IMR-90 (cell line): ENCODE results near the gene KPNA3. TPM values are rescaled to one million over a fixed set of nuclear protein-coding genes. Genes with fewer than 3 reads are reported as not detected.

ENCODE experiments used
- ATAC-seq: fragments of 200-7000 bp; cut with Tn5 transposase; 2 replicates; pipeline ENCODE4 v1.9.1; 2020; ENCODE audit warnings: low read depth, mild to moderate bottlenecking, moderate library complexity
- BruUV-seq: library from RNA; stranded (reverse); fragments of 400-500 nt; replicated peaks from 2 replicates; lab custom pipeline; 2021; lab: Mats Ljungman, UMichigan
- CTCF ChIA-PET: fragments of 300-600 bp; formaldehyde crosslinking; extraction: SDS; loops from one replicate; lab custom pipeline; 2021; ENCODE audit warnings: antibody characterized with exemption; lab: Yijun Ruan, JAX
- POLR2A ChIA-PET: fragments of 300-600 bp; sonication (Branson Sonifier 250); formaldehyde crosslinking; loops from one replicate; lab custom pipeline; 2022; ENCODE audit warnings: antibody characterized with exemption; ENCODE audit not compliant: unreplicated experiment; lab: Charles Lee
- DNase-seq: peaks from one replicate; pipeline ENCODE4 v3.0.0; 2013
- H2AFZ ChIP-seq: replicated peaks from 2 replicates; pipeline ENCODE3; 2013; ENCODE audit warnings: low read length, mild to moderate bottlenecking; ENCODE audit not compliant: poor library complexity
- H2AK5ac ChIP-seq: 2 replicates; pipeline ENCODE4 v1.6.1; 2013; ENCODE audit warnings: low read depth, low read length, inconsistent platforms
- H2AK9ac ChIP-seq: replicated peaks from 2 replicates; pipeline ENCODE3; 2013; ENCODE audit warnings: mild to moderate bottlenecking, low read depth, low read length, moderate library complexity; ENCODE audit not compliant: poor library complexity
- H2BK120ac ChIP-seq: 2 replicates; pipeline ENCODE4 v1.6.1; 2013; ENCODE audit warnings: low read depth, low read length, inconsistent platforms
- H2BK15ac ChIP-seq: 3 replicates; pipeline ENCODE4 v1.6.1; 2013; ENCODE audit warnings: low read depth, low read length, inconsistent platforms
- H2BK20ac ChIP-seq: 2 replicates; pipeline ENCODE4 v1.6.1; 2013; ENCODE audit warnings: low read depth, mild to moderate bottlenecking, inconsistent platforms, low read length, moderate library complexity
- H2BK5ac ChIP-seq: 2 replicates; pipeline ENCODE4 v1.6.1; 2013; ENCODE audit warnings: mild to moderate bottlenecking, low read depth, low read length, inconsistent platforms; ENCODE audit not compliant: poor library complexity, severe bottlenecking
- H3K14ac ChIP-seq: replicated peaks from 2 replicates; pipeline ENCODE4 v1.6.1; 2013; ENCODE audit warnings: low read depth, low read length, inconsistent platforms
- H3K18ac ChIP-seq: 2 replicates; pipeline ENCODE4 v1.6.1; 2013; ENCODE audit warnings: low read depth, low read length, control low read depth
- H3K23ac ChIP-seq: 2 replicates; pipeline ENCODE4 v1.6.1; 2013; ENCODE audit warnings: low read depth, low read length, inconsistent platforms
- H3K27ac ChIP-seq: 2 replicates; pipeline ENCODE4 v1.5.1; 2013; ENCODE audit warnings: mild to moderate bottlenecking, control low read depth, low read length; ENCODE audit not compliant: insufficient read depth
- H3K27me3 ChIP-seq: 2 replicates; pipeline ENCODE4 v1.6.1; 2013; ENCODE audit warnings: low read length; ENCODE audit not compliant: control insufficient read depth, insufficient read depth
- H3K36me3 ChIP-seq: 2 replicates; pipeline ENCODE4 v1.6.1; 2013; ENCODE audit warnings: low read length, mixed read lengths; ENCODE audit not compliant: control insufficient read depth, insufficient read depth
- H3K4ac ChIP-seq: 2 replicates; pipeline ENCODE4 v1.6.1; 2013; ENCODE audit warnings: low read depth, low read length, inconsistent platforms
- H3K4me1 ChIP-seq: 2 replicates; pipeline ENCODE4 v1.6.1; 2013; ENCODE audit warnings: low read length, mixed read lengths; ENCODE audit not compliant: control insufficient read depth, insufficient read depth
- H3K4me2 ChIP-seq: 2 replicates; pipeline ENCODE4 v1.6.1; 2013; ENCODE audit warnings: low read depth, mild to moderate bottlenecking, control low read depth, low read length, moderate library complexity
- H3K4me3 ChIP-seq: 2 replicates; pipeline ENCODE4 v1.5.1; 2013; ENCODE audit warnings: low read depth, mild to moderate bottlenecking, control low read depth, low read length, moderate library complexity; ENCODE audit not compliant: insufficient read depth
- H3K56ac ChIP-seq: 2 replicates; pipeline ENCODE4 v1.6.1; 2013; ENCODE audit warnings: low read length, inconsistent platforms; ENCODE audit not compliant: insufficient read depth; ENCODE audit errors: extremely low read depth
- H3K79me1 ChIP-seq, 2 experiments: 2 replicates each; pipeline ENCODE4 v1.6.1; 2013; ENCODE audit warnings: low read length in 2 of 2, inconsistent platforms in 1 of 2, low read depth in 1 of 2
- H3K9ac ChIP-seq: 2 replicates; pipeline ENCODE4 v1.6.1; 2013; ENCODE audit warnings: low read depth, low read length, control low read depth
- H3K9me1 ChIP-seq: 2 replicates; pipeline ENCODE4 v1.6.1; 2013; ENCODE audit warnings: low read length, inconsistent platforms; ENCODE audit not compliant: insufficient read depth
- H3K9me3 ChIP-seq: 2 replicates; pipeline ENCODE4 v1.6.1; 2013; ENCODE audit warnings: low read length; ENCODE audit not compliant: control insufficient read depth, insufficient read depth
- H4K20me1 ChIP-seq: 2 replicates; pipeline ENCODE4 v1.6.1; 2013; ENCODE audit warnings: low read length, inconsistent platforms; ENCODE audit not compliant: insufficient read depth
- H4K5ac ChIP-seq: 2 replicates; pipeline ENCODE4 v1.6.1; 2013; ENCODE audit warnings: mild to moderate bottlenecking, low read depth, low read length, control low read depth
- H4K8ac ChIP-seq, 2 experiments: 2 replicates each; pipeline ENCODE4 v1.6.1; 2013; ENCODE audit warnings: low read depth in 2 of 2, low read length in 2 of 2, control low read depth in 1 of 2, inconsistent platforms in 1 of 2
- H4K91ac ChIP-seq: 2 replicates; pipeline ENCODE4 v1.6.1; 2013; ENCODE audit warnings: low read depth, low read length, inconsistent platforms; ENCODE audit not compliant: insufficient read depth
- MAFK ChIP-seq: IDR thresholded peaks from 2 replicates; pipeline ENCODE4 v1.6.1; 2012; ENCODE audit warnings: low read depth, low read length, improper control_type of control experiment
- RAD21 ChIP-seq: IDR thresholded peaks from 2 replicates; pipeline ENCODE4 v1.6.1; 2012; ENCODE audit warnings: low read length, improper control_type of control experiment
- RFX5 ChIP-seq: IDR thresholded peaks from 2 replicates; pipeline ENCODE4 v1.8.0; 2012; ENCODE audit warnings: low read depth, mild to moderate bottlenecking, low read length, moderate library complexity
- WGBS, 2 experiments: methylation state at CpG; one replicate each; pipeline versions ENCODE4 v1.1.5 to v1.1.7; 2013; ENCODE audit warnings: missing lambda C conversion rate in 2 of 2; ENCODE audit not compliant: insufficient read length in 1 of 2; ENCODE audit errors: extremely low coverage in 2 of 2; 5-methylcytosine and 5-hydroxymethylcytosine counted together
- dilution Hi-C: fragments of 300-500 bp; cut with HindIII; formaldehyde crosslinking; loops from one replicate; pipeline ENCODE4 v1.14.3; 2018; ENCODE audit warnings: low sequenced_read_pairs; ENCODE audit not compliant: unreplicated experiment
- in situ Hi-C: fragments of 300-500 bp; cut with MboI; formaldehyde crosslinking; loops from 3 replicates; pipeline ENCODE4 v1.14.3; 2019; ENCODE audit warnings: low sequenced_read_pairs, inconsistent platforms, mixed read lengths
- intact Hi-C: fragments of 100-400 bp; cut with micrococcal nuclease; formaldehyde crosslinking; loops from 2 replicates; pipeline ENCODE4 v1.10.0; 2022
- polyA plus RNA-seq, 3 experiments: library from polyadenylated mRNA; depleted of rRNA; stranded (reverse); fragments of >200 nt; gene quantifications; 2 replicates each; pipeline ENCODE4 v1.2.3, GENCODE V29; 2012; ENCODE audit warnings: low replicate concordance in 1 of 3
- total RNA-seq: library from RNA; depleted of rRNA; stranded (reverse); fragments of >200 nt; gene quantifications from 2 replicates; pipeline ENCODE4 v1.2.3, GENCODE V29; 2012
- TF ChIP-seq, protein P1 (sequence below): conservative IDR thresholded peaks from 2 replicates; pipeline ENCODE4 v1.5.1; 2012; ENCODE audit warnings: mild to moderate bottlenecking, low read depth, low read length, improper control_type of control experiment

Gene KPNA3
- total and polyA plus RNA-seq, 2 of the 4 experiments (the other 2 are of a cell fraction) = 25.3 to 48.6 TPM

DNA sequence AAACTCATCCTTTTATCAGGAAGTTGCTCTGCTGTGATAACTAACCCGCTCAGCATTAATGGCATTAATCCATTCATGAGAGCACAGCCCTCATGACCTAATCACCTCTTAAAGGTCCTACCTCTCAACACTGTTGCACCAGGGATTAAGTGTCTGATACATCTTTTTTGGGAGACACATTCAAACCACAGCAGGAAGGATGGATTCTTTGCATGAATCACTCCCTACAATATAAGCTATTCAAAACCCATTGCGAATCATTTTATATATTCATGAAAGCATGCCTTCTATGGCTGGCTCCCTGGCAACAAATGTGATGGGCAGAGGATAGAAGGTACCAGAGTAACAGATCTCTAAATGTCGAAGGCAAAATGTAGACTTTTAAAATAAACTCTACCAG lies 136.6 kb downstream of the KPNA3 start:
- CTCF ChIA-PET = no interaction called here
- H3K18ac ChIP-seq = no peak overlapping the region
- no peak overlapping the region for H3K9ac ChIP-seq
- H3K4ac ChIP-seq = no peak overlapping the region
- H2BK20ac ChIP-seq = no peak overlapping the region
- POLR2A ChIA-PET = no interaction called here
- H3K4me3 ChIP-seq = no peak overlapping the region
- H2AFZ ChIP-seq = no peak overlapping the region
- WGBS, 2 experiments = no CpG with 5 or more reads among the region's 3 CpGs
- no peak overlapping the region for H2BK5ac ChIP-seq
- H2AK5ac ChIP-seq = no peak overlapping the region
- dilution Hi-C loops = no loop called here
- H3K4me1 ChIP-seq = peaks cover under 1% of the 10 kb centered on the region
- peaks cover 10% of the 10 kb centered on the region; the same call in 1 of the 2 replicates for H3K36me3 ChIP-seq
- H3K27me3 ChIP-seq = no peaks in the 10 kb centered on the region
- H3K14ac ChIP-seq = no peak overlapping the region
- peaks cover 4% of the 10 kb centered on the region; the same call in 1 of the 2 replicates for H3K9me1 ChIP-seq
- DNase-seq = peak; percentile 56
- no peak overlapping the region for H2BK15ac ChIP-seq
- intact Hi-C loops = no loop called here
- no peak overlapping the region; the same call in 1 of the 2 replicates for H3K27ac ChIP-seq
- no peak overlapping the region for H2BK120ac ChIP-seq
- ATAC-seq = peak; percentile 74
- H3K9me3 ChIP-seq = no peaks in the 10 kb centered on the region
- H4K8ac ChIP-seq = no peak overlapping the region
- 0 out of 2 replicates have a peak overlapping the region, but pooled peaks have one; percentile 0 for H3K23ac ChIP-seq
- H4K5ac ChIP-seq = no peak overlapping the region
- H4K91ac ChIP-seq = no peak overlapping the region
- H3K56ac ChIP-seq = no peak overlapping the region
- no peak overlapping the region for H2AK9ac ChIP-seq
- no peak overlapping the region for H3K4me2 ChIP-seq
- no TSS peak for BruUV-seq
- in situ Hi-C loops = loop anchor here (25.0 kb wide), 2 partner anchors 1256 to 1406 kb away; partner anchors contain the start of gene RNASEH2B
- TF ChIP-seq MAFK = no peak
- TF ChIP-seq RFX5 = no peak
- TF ChIP-seq, protein P1, sequence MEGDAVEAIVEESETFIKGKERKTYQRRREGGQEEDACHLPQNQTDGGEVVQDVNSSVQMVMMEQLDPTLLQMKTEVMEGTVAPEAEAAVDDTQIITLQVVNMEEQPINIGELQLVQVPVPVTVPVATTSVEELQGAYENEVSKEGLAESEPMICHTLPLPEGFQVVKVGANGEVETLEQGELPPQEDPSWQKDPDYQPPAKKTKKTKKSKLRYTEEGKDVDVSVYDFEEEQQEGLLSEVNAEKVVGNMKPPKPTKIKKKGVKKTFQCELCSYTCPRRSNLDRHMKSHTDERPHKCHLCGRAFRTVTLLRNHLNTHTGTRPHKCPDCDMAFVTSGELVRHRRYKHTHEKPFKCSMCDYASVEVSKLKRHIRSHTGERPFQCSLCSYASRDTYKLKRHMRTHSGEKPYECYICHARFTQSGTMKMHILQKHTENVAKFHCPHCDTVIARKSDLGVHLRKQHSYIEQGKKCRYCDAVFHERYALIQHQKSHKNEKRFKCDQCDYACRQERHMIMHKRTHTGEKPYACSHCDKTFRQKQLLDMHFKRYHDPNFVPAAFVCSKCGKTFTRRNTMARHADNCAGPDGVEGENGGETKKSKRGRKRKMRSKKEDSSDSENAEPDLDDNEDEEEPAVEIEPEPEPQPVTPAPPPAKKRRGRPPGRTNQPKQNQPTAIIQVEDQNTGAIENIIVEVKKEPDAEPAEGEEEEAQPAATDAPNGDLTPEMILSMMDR = no peak
- TF ChIP-seq RAD21 = no peak
- no peaks in the 10 kb centered on the region for H4K20me1 ChIP-seq
- H3K79me1 ChIP-seq = no peaks in the 10 kb centered on the region
